Suppressor macrophage treated with lipopolysaccharide for 4 hours (primary cell): ENCODE results near the gene ZSWIM3.

Experiments used
- DNase-seq: peaks from one replicate; pipeline ENCODE4 v3.0.0-alpha.2; 2020

Gene ZSWIM3

DNA sequence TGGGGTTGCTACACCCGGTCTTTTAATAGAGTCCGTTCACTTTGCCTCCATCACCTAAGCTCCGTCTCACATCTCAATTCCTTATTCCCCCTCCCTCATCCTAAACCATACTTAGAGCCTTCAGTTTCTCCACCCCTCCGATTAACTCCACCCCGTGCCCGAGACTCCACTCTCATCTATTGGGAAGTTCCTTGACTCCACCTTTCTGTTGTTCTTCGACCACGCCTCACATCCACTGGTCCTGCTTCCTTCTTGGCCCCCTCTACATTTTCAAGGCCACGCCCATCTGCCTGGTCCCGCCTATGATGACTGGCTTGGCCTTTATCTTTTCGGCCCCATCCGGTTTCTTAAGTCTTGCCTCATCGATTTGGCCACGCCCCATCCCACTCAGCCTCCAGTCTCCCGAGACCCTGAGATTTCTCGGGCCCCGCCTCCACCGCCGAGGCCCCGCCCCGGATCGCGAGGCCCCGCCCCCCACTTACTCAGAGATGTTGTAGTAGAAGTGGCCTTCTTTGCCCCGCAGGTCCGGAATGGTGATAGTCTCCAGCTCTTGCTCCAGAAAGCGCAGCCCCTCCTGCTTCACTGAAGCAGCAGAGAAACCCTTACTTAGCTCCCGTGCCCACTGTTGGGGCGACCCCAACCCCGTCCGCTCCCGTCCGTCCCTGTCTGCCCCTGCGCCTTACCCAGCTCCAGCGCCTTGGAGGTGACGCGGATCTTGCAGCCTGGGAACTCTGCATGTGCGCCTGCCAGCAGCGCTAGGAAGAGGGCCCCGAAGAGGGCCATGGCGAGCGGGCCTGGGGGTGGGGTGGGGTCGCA is 53.5 kb downstream of the ZSWIM3 start:
- DNase-seq = peak; percentile 99

DNA sequence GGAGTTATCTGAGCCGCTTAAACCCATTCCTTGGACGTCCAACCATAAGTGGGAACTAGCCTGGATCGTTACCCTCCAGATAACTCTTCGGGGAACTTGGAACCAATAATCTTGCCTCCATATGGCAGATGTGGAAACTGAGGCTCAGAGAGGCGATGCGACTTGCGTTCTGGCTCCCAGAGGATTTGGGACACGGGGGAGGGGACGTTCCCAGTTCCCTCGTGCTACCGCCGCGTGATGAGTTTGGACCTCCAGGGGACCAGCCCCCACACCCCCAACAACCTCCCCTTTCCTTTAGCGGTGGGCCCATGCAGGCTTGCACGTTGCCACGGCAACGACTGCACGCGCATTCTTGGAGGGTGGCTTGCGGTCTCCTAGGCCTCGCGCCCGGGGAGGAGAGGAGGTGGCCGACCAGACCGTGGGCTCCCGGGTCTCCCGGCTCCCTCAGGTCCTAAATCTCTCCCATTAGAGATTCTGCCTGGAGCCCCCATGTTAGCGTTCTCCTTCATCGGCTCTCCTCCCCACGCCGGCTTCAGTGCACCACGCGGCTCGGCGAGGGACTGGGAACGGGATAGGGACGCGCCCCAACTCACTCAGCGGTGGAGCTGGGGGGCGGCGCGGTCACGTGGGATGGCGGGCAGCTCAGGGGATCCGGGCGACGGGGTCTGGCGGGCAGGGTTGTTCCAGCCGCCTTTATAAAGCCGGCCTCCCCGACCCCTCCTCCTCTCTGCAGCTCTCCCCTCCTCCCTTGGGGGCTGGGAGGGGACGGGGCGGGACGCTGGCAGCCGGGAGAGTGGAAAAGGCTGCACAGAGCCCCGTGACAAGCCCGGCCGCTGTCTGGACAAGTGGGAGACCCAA is 54.3 kb downstream of the ZSWIM3 start, which contains the start of gene PLTP:
PLTP (minus strand) TSS at position 670 of the 858 bp plus-strand sequence. CDS start 703 bp downstream, outside the sequence.
- DNase-seq = no peak

DNA sequence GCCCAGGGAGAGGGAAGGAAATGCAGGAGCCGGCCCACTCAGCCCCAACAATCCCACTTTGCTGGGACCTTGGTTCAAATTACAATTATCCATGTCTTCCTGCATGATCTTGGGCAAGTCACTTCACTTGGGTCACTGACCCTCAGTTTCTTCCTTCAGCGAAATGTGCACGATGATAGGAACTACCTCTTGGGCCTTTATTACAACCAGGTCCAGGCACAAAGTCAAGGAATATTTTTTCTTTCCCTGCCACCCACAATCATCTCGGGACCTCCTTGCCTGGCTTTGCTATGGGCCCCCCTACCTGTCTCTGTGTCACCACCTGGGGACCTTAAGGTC is 54.9 kb downstream of the ZSWIM3 start:
- DNase-seq = no peak

DNA sequence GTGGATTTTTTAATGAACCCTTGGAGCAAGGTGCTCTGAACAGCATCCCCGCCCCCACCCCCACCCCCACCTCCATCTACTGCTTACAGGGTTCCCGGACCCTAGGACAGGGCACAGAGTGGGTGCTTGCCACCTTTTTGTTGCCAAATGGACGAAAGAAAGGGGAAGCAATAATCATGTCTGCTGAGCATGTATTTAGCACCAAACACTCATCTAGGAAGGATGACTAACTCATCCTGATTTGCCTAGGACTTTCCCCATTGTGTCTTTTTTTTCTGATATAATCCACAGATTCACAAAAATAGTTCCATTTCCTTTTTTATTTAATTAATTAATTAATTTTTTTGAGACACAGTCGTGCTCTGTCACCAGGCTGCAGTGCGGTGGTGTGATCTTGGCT is 55.7 kb downstream of the ZSWIM3 start:
- peak; percentile 89 for DNase-seq

DNA sequence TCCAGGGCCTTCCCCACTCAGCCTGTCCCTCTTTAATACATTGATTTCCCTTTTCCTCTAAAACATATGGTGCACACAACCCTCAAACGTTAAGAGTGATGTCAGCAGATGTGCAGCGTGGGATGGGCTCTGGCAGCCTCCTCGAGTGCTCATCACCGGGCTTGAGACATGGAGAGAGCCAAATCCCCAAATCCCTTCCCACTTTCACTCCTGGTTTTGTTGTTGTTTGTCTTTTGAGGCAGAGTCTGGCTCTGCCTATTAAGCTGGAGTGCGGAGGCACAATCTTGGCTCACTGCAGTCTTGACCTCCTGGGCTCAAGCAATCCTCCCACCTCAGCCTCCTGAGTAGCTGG is 60.4 kb downstream of the ZSWIM3 start:
- peak; percentile 60 for DNase-seq

DNA sequence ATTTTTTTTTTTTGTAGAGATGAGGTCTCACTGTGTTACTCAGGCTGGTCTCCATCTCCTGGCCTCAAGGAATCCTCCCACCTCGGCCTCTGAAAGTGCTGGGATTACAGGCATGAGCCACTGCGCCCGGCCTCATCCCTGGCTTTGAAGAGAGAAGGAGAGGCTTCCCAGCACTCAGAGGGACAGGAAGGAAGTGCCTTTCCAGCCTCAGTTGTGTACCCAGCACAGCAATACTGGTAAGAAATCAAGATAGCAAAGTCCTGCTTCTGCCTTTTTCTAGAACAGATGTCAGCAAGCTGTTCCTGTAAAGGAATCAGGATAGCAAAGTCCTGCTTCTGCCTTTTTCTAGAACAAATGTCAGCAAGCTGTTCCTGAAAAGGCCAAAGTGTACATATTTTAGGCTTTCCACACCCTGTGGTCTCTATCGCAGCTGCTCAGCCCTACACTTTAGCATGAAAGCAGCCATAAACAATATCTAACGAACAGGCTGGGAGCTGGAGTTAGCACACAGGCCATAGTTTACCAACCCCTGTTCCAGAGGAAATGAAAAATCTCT is 60.8 kb downstream of the ZSWIM3 start:
- peak; percentile 30 for DNase-seq

DNA sequence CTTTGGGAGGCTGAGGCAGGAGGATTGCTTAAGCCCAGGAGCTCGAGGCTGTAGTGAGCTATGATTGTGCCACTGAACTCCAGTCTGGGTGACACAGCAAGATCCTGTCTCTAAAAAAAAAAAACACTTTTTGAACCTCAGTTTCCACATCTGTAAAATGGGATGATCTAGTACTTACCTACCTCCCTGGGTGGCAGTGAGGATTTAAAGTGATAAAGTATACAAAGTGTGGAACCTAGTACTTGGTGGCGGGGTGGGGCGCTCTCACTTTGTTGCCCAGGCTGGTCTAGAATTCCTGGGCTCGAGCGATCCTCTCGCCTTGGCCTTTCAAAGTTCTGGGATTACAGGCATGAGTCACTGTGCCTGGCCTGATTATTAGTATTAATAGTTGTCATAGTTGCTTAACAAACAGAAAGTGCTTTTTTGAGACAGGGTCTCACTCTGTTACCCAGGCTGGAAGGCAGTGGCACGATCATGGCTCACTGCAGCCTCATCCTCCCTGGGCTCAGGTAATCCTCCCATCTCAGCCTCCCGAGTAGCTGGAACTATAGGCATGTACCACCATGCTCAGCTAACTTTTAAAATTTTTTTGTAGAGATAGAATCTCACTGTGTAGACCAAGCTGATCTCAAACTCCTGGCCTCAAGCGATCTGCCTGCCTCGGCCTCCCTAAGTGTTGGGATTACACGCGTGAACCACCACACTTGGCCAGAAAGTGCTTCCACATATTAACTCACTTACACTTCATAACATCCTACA is 61.5 kb downstream of the ZSWIM3 start:
- no peak for DNase-seq

DNA sequence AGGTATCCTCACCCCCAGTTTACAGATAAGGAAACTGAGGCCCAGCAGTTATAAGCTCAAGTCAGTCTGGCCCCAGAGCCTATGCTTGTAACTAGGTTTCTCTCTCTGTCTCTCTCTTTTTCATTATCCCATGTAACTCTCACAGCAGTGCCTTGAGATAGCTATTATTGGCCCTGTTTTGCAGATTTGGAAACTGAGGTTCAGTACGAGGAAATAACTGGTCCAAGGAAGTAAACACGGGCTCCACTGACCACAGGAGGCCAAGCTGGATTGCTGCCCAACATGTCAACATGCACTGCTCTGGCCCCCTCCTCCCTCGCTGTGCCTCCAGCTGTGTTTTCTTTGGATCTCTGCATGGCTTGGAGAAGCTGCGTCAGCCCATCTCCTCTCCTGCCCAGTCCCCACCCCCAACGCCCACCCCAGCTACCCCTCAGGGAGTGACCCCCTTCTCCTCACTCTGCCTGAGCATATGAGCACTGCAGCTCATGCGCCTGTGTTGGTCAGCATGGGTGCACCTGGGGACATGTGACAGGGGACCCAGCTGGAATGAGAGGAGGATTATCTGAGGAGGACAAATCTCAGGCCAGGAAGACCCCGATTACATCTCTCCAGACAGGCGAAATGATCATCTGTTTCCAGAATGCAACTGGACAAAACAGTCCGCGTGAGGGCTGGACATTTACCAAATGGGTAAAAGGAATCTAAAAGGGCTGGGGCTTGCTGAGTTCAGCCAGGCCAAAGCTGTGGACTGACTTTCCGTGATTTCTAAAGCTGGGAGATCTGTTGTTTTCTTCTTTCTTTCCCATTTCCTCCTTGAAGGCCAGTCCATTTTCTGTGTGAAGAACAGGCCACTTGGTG is 62.4 kb downstream of the ZSWIM3 start:
- DNase-seq = no peak

DNA sequence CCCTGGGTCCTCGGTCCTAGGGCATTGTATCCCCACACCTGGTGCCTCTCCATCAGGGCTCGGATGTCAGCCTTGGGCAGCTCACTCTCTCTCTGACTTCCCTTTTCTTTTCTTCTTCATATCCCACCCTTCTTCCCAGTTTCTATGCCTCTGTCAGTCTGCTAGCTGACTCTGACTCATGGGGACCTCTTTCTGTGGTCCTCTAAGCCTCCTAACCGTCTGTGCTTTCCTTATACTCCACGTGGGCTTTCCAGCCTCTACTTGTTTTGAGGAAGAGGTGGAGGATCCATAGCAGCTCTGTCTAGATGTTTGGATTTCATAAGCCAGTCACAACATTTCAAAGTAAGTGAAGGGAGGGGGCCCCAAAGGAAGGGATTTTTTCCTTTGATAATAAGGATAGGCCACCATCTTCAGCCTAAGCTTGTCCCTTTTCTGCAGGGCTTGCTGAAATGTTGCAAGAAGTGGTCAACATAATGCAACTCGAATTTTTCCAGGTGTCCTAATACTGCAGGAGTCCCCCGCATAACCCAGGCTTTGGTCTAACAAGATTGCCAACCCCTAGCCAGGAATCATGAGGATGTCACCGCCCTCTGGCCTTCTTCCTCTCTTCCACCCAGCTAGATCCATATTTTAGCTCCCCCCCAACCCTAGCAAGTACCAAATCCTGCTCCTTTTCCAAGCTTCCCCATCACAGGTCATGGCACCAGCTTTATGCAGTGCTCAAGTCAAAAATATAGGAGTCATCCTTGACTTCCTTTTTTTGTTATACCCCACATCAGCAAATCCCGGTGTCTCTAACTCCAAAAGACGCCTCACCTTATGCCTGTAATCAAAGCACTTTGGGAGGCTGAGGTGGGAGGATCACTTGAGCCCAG is 63.3 kb downstream of the ZSWIM3 start:
- DNase-seq = peak; percentile 81

DNA sequence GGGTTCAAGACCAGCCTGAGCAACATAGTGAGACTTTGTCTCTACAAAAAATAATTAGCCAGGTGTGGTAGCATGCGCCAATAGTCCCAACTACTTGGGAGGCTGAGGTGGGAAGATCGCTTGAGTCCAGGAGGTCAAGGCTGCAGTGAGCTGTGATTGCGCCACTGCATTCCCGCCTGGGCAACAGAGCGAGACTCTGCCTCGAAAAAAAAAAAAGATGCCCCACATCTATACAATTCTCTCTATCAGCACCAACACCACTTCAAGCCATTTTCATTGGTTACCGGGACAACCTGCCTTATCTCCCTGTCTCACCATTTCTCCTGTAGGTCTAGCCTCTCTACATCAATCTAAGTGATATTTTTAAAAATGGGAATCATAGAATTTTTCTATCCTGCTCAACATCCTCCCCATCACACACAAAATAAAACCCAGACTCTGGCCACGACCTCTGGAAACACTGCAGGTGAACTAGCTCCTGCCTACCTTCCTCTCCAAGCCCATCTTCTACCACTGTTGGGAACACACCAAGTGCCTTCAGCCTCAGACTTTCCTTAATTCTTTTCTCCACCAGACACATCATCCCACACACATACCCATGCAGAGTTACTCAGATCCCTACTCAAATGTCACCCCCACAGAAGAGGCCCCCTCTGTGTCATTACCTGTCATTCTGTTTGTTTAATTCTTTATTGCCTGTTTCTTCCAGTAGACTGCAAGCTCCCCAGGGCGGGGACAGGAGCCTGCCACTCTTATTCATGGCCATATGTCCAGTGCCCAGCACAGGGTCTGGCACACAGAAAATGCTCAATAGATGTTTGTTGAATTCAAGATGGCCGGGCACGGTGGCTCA is 64.1 kb downstream of the ZSWIM3 start:
- no peak for DNase-seq

DNA sequence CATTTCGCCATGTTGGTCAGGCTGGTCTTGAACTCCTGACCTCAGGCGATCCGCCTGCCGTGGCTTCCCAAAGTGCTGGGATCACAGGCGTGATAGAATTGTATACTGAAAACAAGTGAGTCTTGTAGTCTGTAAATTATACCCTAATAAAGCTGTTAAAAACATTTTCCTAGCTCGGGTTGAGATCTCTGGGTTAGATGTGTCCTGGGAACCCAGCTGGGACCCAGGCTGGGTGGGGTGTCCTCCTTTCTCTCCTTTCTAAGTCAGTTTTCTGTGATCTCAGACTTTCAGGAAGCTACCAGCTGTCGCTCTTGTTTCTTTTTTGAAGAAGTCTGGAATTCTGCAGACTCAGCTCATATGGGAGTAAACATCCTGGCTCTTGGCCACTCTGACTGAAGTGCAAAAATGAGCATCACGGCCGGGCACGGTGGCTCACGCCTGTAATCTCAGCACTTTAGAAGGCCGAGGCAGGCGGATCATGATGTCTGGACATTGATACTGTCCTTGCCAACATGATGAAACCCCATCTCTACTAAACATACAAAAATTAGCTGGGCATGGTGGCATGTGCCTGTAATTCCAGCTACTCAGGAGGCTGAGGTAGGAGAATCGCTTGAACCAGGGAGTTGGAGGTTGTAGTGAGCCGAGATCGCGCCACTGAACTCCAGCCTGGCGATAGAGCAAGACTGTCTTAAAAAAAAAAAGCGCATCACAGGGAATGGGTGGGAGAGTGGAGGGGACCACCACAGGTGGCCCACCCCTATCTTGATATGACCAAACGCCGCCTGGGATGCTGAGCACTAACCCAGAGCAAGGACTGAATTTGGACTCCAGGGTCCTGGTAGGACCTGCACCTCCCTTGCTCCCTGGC is 67.2 kb downstream of the ZSWIM3 start:
- peak; percentile 55 for DNase-seq

DNA sequence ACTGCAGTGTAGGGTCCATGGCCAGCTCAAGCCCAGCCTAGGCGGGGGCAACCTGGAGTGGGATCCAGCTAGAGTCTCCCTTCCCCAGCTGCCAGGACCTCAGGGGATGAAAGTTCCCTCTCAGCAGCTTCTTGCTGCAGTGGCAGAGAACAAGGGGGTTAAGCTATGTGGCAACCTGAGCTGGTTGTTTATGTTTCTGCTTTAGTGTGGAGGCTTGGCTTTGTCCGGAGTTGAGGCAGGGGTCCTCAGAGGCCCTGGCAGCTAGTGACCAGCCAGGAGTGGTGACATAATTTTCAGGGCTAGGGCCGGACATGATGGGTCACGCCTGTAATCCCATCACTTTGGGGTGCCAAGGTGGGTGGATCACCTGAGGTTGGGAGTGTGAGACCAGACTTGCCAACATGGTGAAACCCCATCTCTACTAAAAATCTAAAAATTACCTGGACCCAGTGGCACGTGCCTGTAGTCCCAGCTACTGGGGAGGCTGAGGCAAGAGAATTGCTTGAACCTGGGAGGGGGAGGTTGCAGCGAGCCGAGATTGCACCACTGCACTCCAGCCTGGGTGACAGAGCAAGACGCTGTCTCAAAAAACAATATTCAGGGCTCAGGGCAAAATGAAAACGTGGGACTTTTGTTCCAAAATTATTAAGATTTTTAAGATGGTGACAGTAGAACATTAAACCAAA is 68.5 kb downstream of the ZSWIM3 start:
- no peak for DNase-seq

DNA sequence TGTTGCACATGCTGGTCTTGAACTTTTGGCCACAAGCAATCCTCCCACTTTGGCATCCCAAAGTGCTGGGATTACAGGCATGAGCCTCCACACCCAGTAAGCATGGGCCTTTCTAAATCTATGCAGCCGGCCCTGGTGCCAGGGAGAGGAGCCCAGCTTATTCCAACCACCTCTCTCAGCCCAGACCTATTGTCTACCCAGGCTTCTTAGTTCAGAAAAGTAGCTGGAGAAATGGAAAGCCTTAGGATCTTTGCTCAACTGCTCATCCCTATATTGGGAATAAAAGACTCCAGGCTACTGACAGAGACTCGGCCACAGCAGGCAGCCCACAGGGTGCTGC is 69.3 kb downstream of the ZSWIM3 start:
- DNase-seq = no peak

DNA sequence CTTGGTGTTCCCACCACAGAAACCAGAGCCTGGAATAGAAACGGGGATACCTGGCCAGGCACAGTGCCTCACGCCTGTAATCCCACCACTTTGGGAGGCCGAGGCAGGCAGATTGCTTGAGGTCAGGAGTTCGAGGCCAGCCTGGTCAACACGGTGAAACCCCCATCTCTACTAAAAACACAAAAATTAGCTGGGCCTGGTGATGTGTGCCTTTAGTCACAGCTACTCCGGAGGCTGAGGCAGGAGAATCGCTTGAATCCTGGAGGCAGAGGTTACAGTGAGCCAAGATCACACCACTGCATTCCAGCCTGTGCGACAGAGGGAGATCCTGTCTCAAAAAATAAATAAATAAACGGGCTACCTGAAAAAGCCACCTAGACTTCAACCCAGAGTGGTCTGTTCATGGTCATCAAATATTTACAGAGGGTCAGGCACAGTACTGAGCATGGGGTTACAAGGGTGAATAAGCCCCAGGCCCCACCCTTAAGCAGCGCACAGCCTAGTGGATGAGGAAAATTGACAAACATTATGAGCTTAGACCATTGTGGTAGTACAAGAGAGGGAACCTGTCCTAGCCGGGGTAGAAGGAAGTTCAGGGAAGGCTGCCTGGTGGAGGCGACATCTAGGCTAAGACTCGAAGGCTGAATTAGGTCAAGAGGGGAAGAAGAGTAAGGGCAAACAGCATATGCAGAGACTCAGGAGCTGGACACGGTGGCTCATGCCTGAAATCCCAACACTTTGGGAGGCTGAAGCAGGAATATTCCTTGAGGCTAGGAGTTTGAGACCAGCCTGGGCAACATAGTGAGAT is 69.9 kb downstream of the ZSWIM3 start:
- DNase-seq = no peak
